OCI-LY7 (cell line): ENCODE measurements around the gene MINDY2. TPM values are rescaled to one million over a fixed set of nuclear protein-coding genes. Genes with fewer than 3 reads are reported as not detected.

Source experiments
- BruUV-seq: library from RNA; stranded (reverse); fragments of 400-500 nt; replicated peaks from 2 replicates; lab custom pipeline; 2021; lab: Mats Ljungman, UMichigan
- CTCF ChIA-PET: fragments of 300-600 bp; sonication (Branson Sonifier 250); formaldehyde crosslinking; loops from one replicate; lab custom pipeline; 2022; ENCODE audit warnings: antibody characterized with exemption; ENCODE audit not compliant: unreplicated experiment; lab: Charles Lee
- POLR2A ChIA-PET: fragments of 300-600 bp; sonication (Branson Sonifier 250); formaldehyde crosslinking; loops from one replicate; lab custom pipeline; 2022; ENCODE audit warnings: antibody characterized with exemption; lab: Charles Lee
- DNase-seq: peaks from one replicate; pipeline ENCODE4 v3.0.0-alpha.2; 2015; ENCODE audit warnings: low spot score
- H2AFZ ChIP-seq: fragments of 200-600 bp; sonication (generic), shearing (Covaris generic); 2 replicates; pipeline ENCODE4 v1.6.1; 2014; ENCODE audit warnings: mild to moderate bottlenecking, antibody characterized with exemption, low read length, moderate library complexity
- H3K27ac ChIP-seq: fragments of 200-600 bp; sonication (generic); 2 replicates; pipeline ENCODE4 v1.5.1; 2014; ENCODE audit warnings: mixed run types, low read depth, mild to moderate bottlenecking, moderate library complexity, low read length, inconsistent platforms; ENCODE audit not compliant: poor library complexity, severe bottlenecking
- H3K36me3 ChIP-seq: fragments of 200-600 bp; sonication (generic); 2 replicates; pipeline ENCODE4 v1.6.1; 2014; ENCODE audit warnings: mild to moderate bottlenecking, antibody characterized with exemption, low read length, moderate library complexity, mixed read lengths; ENCODE audit not compliant: insufficient read depth
- H3K4me1 ChIP-seq: fragments of 200-600 bp; sonication (generic); 2 replicates; pipeline ENCODE4 v1.5.1; 2014; ENCODE audit warnings: mild to moderate bottlenecking, low read length; ENCODE audit not compliant: insufficient read depth, poor library complexity, severe bottlenecking
- H3K4me2 ChIP-seq: fragments of 200-600 bp; sonication (generic); 2 replicates; pipeline ENCODE4 v1.6.1; 2014; ENCODE audit warnings: mild to moderate bottlenecking, low read length
- H3K4me3 ChIP-seq: fragments of 200-600 bp; sonication (generic); 2 replicates; pipeline ENCODE4 v1.5.1; 2014; ENCODE audit warnings: mild to moderate bottlenecking, low read depth, low read length; ENCODE audit not compliant: poor library complexity, severe bottlenecking
- H3K79me2 ChIP-seq: fragments of 200-600 bp; sonication (generic); 2 replicates; pipeline ENCODE4 v1.6.1; 2016; ENCODE audit warnings: low read depth, mild to moderate bottlenecking, low read length, moderate library complexity, mixed read lengths; ENCODE audit not compliant: insufficient read depth
- H3K9me2 ChIP-seq: fragments of 200-600 bp; sonication (generic); 2 replicates; pipeline ENCODE4 v1.6.1; 2016; ENCODE audit warnings: mild to moderate bottlenecking, low read length, mixed read lengths; ENCODE audit not compliant: insufficient read depth
- H3K9me3 ChIP-seq: fragments of 200-600 bp; sonication (generic); 2 replicates; pipeline ENCODE4 v1.6.1; 2014; ENCODE audit warnings: mild to moderate bottlenecking, mixed run types, low read length, mixed read lengths
- H4K20me1 ChIP-seq: fragments of 200-600 bp; sonication (generic); 2 replicates; pipeline ENCODE4 v1.6.1; 2014; ENCODE audit warnings: mild to moderate bottlenecking, antibody characterized with exemption, low read length, moderate library complexity, mixed read lengths; ENCODE audit not compliant: insufficient read depth
- CTCF ChIP-seq: fragments of 200-600 bp; sonication (generic); conservative IDR thresholded peaks from 2 replicates; pipeline ENCODE4 v1.5.1; 2014; ENCODE audit warnings: mild to moderate bottlenecking, antibody characterized with exemption, low read length, moderate library complexity, mixed read lengths
- EZH2phosphoT487 ChIP-seq: fragments of 200-600 bp; sonication (generic); IDR thresholded peaks from 2 replicates; pipeline ENCODE4 v1.6.1; 2018; ENCODE audit warnings: low read depth, borderline replicate concordance, mild to moderate bottlenecking, mixed run types, antibody characterized with exemption, low read length, moderate library complexity, mixed read lengths
- intact Hi-C: fragments of 100-400 bp; cut with micrococcal nuclease; formaldehyde crosslinking; loops from one replicate; pipeline ENCODE4 v1.10.0; 2022; ENCODE audit not compliant: unreplicated experiment
- total RNA-seq, 2 experiments: library from RNA; depleted of rRNA in 1 of 2; stranded (reverse); fragments of >200 nt in 1 of 2; shearing (Covaris generic) in 1 of 2; gene quantifications; 2 replicates each; pipeline ENCODE4 v1.2.3, GENCODE V29; 2014 to 2022

Gene MINDY2
- total RNA-seq, 2 experiments from 2014 or later: 10.5 to 15.7 TPM

- Histone ChIP-seq H3K9me2 (no peaks in the 10 kb centered on the region), H3K4me2 (no peak overlapping the region), H3K36me3 (peaks cover 4% of the 10 kb centered on the region; the same call in 1 of the 2 replicates), H3K9me3 (no peaks in the 10 kb centered on the region), H3K27ac (no peak overlapping the region), H2AFZ (no peak overlapping the region), H4K20me1 (peaks cover 47% of the 10 kb centered on the region), H3K4me1 (peaks cover 20% of the 10 kb centered on the region), H3K79me2 (peaks cover 98% of the 10 kb centered on the region), H3K4me3 (no peak overlapping the region)
- BruUV-seq: no TSS peak
- intact Hi-C loops: loop anchor here (10.0 kb wide), 1 partner anchor 194 kb away; the partner anchor contains the start of gene SLTM
- POLR2A ChIA-PET: interaction anchor here (0.6 kb wide), 1 partner anchor 14 kb away, joined by 4 read pairs; no protein-coding TSS in a partner anchor
- no peak for TF ChIP-seq EZH2phosphoT487
- no peak for TF ChIP-seq CTCF
- DNase-seq: no peak
- CTCF ChIA-PET: interaction anchor here (0.6 kb wide), 1 partner anchor 30 kb away, joined by 3 read pairs; the partner anchor contains the start of gene MINDY2
Observed at GRCh38 chr15:58741032-58741431, 30.1 kb upstream of the MINDY2 start.

GRCh38 chr15:58742022-58742813 lies 28.9 kb upstream of the MINDY2 start:
- intact Hi-C loops: loop anchor here (10.0 kb wide), 1 partner anchor 193 kb away; the partner anchor contains the start of gene SLTM
- Histone ChIP-seq H3K9me2 (no peaks in the 10 kb centered on the region), H3K4me3 (no peak overlapping the region), H2AFZ (no peak overlapping the region), H3K27ac (no peak overlapping the region), H3K4me2 (no peak overlapping the region), H4K20me1 (peaks cover 47% of the 10 kb centered on the region), H3K9me3 (no peaks in the 10 kb centered on the region), H3K4me1 (peaks cover 32% of the 10 kb centered on the region), H3K79me2 (peaks cover 98% of the 10 kb centered on the region), H3K36me3 (peaks cover 4% of the 10 kb centered on the region; the same call in 1 of the 2 replicates)
- ChIA-PET CTCF (no interaction called here), POLR2A (interaction anchor here (0.6 kb wide), 2 partner anchors 9 to 226 kb away, joined by 3 to 4 read pairs; no protein-coding TSS in a partner anchor)
- no TSS peak for BruUV-seq
- no peak for DNase-seq
- TF ChIP-seq CTCF (no peak), EZH2phosphoT487 (no peak)
